ENCODE data around the gene LEO1.

GRCh38 chr15:51909584-51909983 lies 62.0 kb downstream of the LEO1 start:
- TF ChIP-seq EZH2phosphoT487 (IDR thresholded peaks at IDR 0.05; ENCODE audit: insufficient read depth, low read depth) (no peak), EZH2 (IDR thresholded peaks at IDR 0.05; ENCODE audit: insufficient read depth, poor library complexity, severe bottlenecking) (no peak)

Measured in GM23248 (cell line).